ENCODE measurements around the gene CACNA2D4.

The CACNA2D4 gene

GRCh38 chr12:1835211-1836131 lies 83.0 kb downstream of the CACNA2D4 start:
- no peak for DNase-seq

GRCh38 chr12:1834186-1834925 lies 84.1 kb downstream of the CACNA2D4 start:
- DNase-seq, result peak in 2 of 58 donors; percentile 28 to 57

GRCh38 chr12:1833596-1834028 lies 84.8 kb downstream of the CACNA2D4 start:
- DNase-seq, result no peak

GRCh38 chr12:1832801-1833595 lies 85.5 kb downstream of the CACNA2D4 start:
- no peak for DNase-seq

- DNase-seq, result peak in 1 of 58 donors; percentile 11
Observed at GRCh38 chr12:1830981-1831963, 87.2 kb downstream of the CACNA2D4 start.

- DNase-seq, result no peak
Observed at GRCh38 chr12:1830401-1830845, 88.0 kb downstream of the CACNA2D4 start.

- no peak for DNase-seq
Observed at GRCh38 chr12:1829306-1829900, 89.0 kb downstream of the CACNA2D4 start.

- DNase-seq, result no peak
Observed at GRCh38 chr12:1828856-1829255, 89.6 kb downstream of the CACNA2D4 start.

- no peak for DNase-seq
Observed at GRCh38 chr12:1827826-1828805, 90.3 kb downstream of the CACNA2D4 start.

- DNase-seq, result no peak
Observed at GRCh38 chr12:1826867-1827705, 91.4 kb downstream of the CACNA2D4 start.

GRCh38 chr12:1826401-1826800 lies 92.1 kb downstream of the CACNA2D4 start:
- no peak for DNase-seq

GRCh38 chr12:1825382-1826102 lies 92.9 kb downstream of the CACNA2D4 start:
- DNase-seq, result no peak

- DNase-seq, result no peak
Observed at GRCh38 chr12:1823237-1823636, 95.2 kb downstream of the CACNA2D4 start.

GRCh38 chr12:1822699-1823098 lies 95.8 kb downstream of the CACNA2D4 start:
- no peak for DNase-seq

GRCh38 chr12:1821805-1822204 lies 96.6 kb downstream of the CACNA2D4 start:
- DNase-seq, result peak in 27 of 58 donors; percentile 17 to 69 (median 41)

- DNase-seq, result peak in 8 of 58 donors; percentile 14 to 49 (median 26)
Observed at GRCh38 chr12:1820896-1821291, 97.6 kb downstream of the CACNA2D4 start.

Data from anterior cingulate cortex (tissue), 58 donors.